GM12875 (cell line): ENCODE results near the gene CLEC16A.

Experiments used
- H3K4me3 ChIP-seq: one replicate; pipeline ENCODE4 v1.5.1; 2011; ENCODE audit warnings: low read depth, low read length, control low read depth
- CTCF ChIP-seq: IDR thresholded peaks from 2 replicates; pipeline ENCODE4 v1.5.1; 2011; ENCODE audit warnings: low read depth, mild to moderate bottlenecking, control low read depth, inconsistent platforms, low read length, moderate library complexity, borderline replicate concordance; ENCODE audit not compliant: insufficient read depth

Gene CLEC16A

GRCh38 chr16:11067697-11068141, 123.4 kb downstream of the CLEC16A start:
- no peak for TF ChIP-seq CTCF
- no peak overlapping the region for H3K4me3 ChIP-seq

DNA sequence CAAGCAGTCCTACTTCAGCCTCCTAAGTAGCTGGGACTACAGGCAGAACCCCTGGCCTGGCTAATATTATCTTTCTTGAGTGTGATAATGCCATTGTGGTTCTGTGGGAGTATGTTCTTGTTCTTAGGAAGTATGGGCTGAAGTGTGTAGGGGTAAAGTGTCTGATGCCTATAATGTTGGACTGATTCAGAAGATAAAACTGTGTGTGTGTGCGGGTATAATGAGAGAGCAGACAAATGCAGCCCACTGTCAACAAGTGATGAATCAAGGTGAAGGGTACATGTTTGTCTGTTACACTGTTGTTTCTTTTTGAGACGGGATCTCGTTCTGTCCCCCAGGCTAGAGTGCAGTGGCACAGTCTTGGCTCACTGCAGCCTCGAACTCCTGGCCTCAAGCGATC, 127.5 kb downstream of the CLEC16A start:
- no peak overlapping the region for H3K4me3 ChIP-seq
- TF ChIP-seq CTCF, result no peak

GRCh38 chr16:11072420-11073153, 128.2 kb downstream of the CLEC16A start:
- no peak overlapping the region for H3K4me3 ChIP-seq
- no peak for TF ChIP-seq CTCF

GRCh38 chr16:11073407-11073999, 129.1 kb downstream of the CLEC16A start:
- TF ChIP-seq CTCF, result no peak
- no peak overlapping the region for H3K4me3 ChIP-seq

GRCh38 chr16:11074131-11074530, 129.8 kb downstream of the CLEC16A start:
- no peak overlapping the region for H3K4me3 ChIP-seq
- TF ChIP-seq CTCF, result no peak

DNA sequence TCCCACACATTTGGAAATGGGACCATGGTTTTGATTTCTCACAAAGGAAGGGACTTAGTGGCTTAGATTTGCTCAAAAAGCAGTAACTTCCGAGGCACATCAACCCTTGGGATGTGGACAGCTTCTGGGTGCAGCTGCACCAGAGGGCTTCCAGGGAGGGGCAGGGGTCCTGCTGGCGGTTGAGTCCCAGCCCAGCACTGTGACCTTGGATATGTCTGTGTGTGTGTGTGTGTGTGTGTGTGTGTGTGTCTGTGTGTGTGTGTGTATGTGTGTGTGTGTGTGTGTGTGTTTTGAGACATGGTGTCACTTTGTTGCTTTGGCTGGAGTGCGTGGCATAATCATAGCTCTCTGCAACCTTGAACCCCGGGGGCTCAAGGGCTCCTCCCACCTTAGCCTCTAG, 130.8 kb downstream of the CLEC16A start:
- no peak for TF ChIP-seq CTCF
- H3K4me3 ChIP-seq, result no peak overlapping the region

GRCh38 chr16:11076259-11077018, 132.1 kb downstream of the CLEC16A start:
- no peak for TF ChIP-seq CTCF
- no peak overlapping the region for H3K4me3 ChIP-seq
